WTC11 (cell line): ENCODE measurements around the gene ZNF37A.

Experiments
- ESRRA ChIP-seq: sonication (generic); formaldehyde crosslinking; IDR thresholded peaks from 2 replicates; pipeline ENCODE4 v1.8.1; 2022; ENCODE audit warnings: mild to moderate bottlenecking, missing genetic modification reagents, borderline replicate concordance
- FOXJ3 ChIP-seq: sonication (generic); formaldehyde crosslinking; IDR thresholded peaks from 2 replicates; pipeline ENCODE4 v1.9.0; 2021; ENCODE audit warnings: missing genetic modification reagents, mild to moderate bottlenecking, borderline replicate concordance
- FOXP1 ChIP-seq: sonication (generic); formaldehyde crosslinking; IDR thresholded peaks from 2 replicates; pipeline ENCODE4 v1.8.0; 2022; ENCODE audit warnings: missing genetic modification reagents, mild to moderate bottlenecking, moderate library complexity, borderline replicate concordance
- FOXP4 ChIP-seq: sonication (generic); formaldehyde crosslinking; IDR thresholded peaks from 2 replicates; pipeline ENCODE4 v1.8.0; 2022; ENCODE audit warnings: mild to moderate bottlenecking, missing genetic modification reagents
- IRF2 ChIP-seq: sonication (generic); formaldehyde crosslinking; IDR thresholded peaks from 2 replicates; pipeline ENCODE4 v1.8.0; 2022; ENCODE audit warnings: low read depth, missing genetic modification reagents, borderline replicate concordance
- MAX ChIP-seq: sonication (generic); formaldehyde crosslinking; IDR thresholded peaks from 2 replicates; pipeline ENCODE4 v1.8.0; 2022; ENCODE audit warnings: mild to moderate bottlenecking, missing genetic modification reagents
- MXD4 ChIP-seq: fragments of 250-450 bp; sonication (Bioruptor Pico); IDR thresholded peaks from 2 replicates; pipeline ENCODE4 v1.8.0; 2021; ENCODE audit warnings: mild to moderate bottlenecking, moderate library complexity, borderline replicate concordance
- TEAD4 ChIP-seq: sonication (generic); formaldehyde crosslinking; IDR thresholded peaks from 2 replicates; pipeline ENCODE4 v1.8.0; 2022; ENCODE audit warnings: mild to moderate bottlenecking, missing genetic modification reagents
- ZBTB21 ChIP-seq: sonication (generic); formaldehyde crosslinking; IDR thresholded peaks from 2 replicates; pipeline ENCODE4 v1.8.1; 2023; ENCODE audit warnings: mild to moderate bottlenecking, missing genetic modification reagents, borderline replicate concordance
- ZMAT4 ChIP-seq: fragments of 250-450 bp; sonication (Bioruptor Pico); IDR thresholded peaks from 2 replicates; pipeline ENCODE4 v1.9.0; 2021; ENCODE audit warnings: mild to moderate bottlenecking
- TF ChIP-seq, protein P1 (sequence below): fragments of 200-600 bp; IDR thresholded peaks from 2 replicates; pipeline ENCODE4 v1.8.0; 2022; ENCODE audit warnings: antibody characterized with exemption

DNA sequence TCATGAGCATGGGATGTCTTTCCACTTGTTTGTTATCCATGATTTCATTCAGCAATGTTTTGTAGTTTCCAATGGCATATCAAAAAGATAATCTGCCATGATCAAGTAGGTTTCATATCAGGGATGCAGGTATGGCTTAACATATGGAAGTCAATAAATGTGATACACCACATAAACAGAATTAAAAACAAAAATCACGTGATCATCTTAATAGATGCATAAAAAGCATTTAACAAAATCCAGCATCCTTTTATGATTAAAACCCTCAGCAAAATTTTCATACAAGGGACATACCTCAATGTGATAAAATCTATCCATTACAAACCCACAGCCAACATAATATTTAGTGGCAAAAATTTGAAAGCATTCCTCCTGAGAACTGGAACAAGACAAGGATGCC is 90.3 kb downstream of the ZNF37A start:
- TF ChIP-seq, protein P1, sequence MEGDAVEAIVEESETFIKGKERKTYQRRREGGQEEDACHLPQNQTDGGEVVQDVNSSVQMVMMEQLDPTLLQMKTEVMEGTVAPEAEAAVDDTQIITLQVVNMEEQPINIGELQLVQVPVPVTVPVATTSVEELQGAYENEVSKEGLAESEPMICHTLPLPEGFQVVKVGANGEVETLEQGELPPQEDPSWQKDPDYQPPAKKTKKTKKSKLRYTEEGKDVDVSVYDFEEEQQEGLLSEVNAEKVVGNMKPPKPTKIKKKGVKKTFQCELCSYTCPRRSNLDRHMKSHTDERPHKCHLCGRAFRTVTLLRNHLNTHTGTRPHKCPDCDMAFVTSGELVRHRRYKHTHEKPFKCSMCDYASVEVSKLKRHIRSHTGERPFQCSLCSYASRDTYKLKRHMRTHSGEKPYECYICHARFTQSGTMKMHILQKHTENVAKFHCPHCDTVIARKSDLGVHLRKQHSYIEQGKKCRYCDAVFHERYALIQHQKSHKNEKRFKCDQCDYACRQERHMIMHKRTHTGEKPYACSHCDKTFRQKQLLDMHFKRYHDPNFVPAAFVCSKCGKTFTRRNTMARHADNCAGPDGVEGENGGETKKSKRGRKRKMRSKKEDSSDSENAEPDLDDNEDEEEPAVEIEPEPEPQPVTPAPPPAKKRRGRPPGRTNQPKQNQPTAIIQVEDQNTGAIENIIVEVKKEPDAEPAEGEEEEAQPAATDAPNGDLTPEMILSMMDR, result no peak
- TF ChIP-seq FOXJ3 (no peak), ESRRA (CRISPR knock-in tag) (no peak), FOXP4 (CRISPR knock-in tag) (no peak), MAX (CRISPR knock-in tag) (no peak), IRF2 (CRISPR knock-in tag) (no peak), TEAD4 (no peak), MXD4 (CRISPR knock-in tag) (no peak), ZMAT4 (CRISPR knock-in tag) (no peak), ZBTB21 (CRISPR knock-in tag) (no peak), FOXP1 (CRISPR knock-in tag) (no peak)
